AG09309 (cell line): Measurements from ENCODE around the gene CD58.

Experiments
- DNase-seq: peaks from one replicate; pipeline ENCODE4 v3.0.0-alpha.2; 2010; ENCODE audit warnings: low read depth
- H3K4me3 ChIP-seq: 2 replicates; pipeline ENCODE4 v1.5.1; 2011; ENCODE audit warnings: mild to moderate bottlenecking, low read depth, low read length, moderate library complexity; ENCODE audit not compliant: control insufficient read depth
- TF ChIP-seq, protein P1 (sequence below): IDR thresholded peaks from 2 replicates; pipeline ENCODE4 v1.5.1; 2011; ENCODE audit warnings: mild to moderate bottlenecking, low read depth, low read length, inconsistent platforms; ENCODE audit not compliant: insufficient read depth, control insufficient read depth; ENCODE audit errors: missing control alignments

The CD58 gene

GRCh38 chr1:116544588-116545358 lies 26.1 kb downstream of the CD58 start:
- no peak for DNase-seq
- H3K4me3 ChIP-seq = no peak overlapping the region
- TF ChIP-seq, protein P1, sequence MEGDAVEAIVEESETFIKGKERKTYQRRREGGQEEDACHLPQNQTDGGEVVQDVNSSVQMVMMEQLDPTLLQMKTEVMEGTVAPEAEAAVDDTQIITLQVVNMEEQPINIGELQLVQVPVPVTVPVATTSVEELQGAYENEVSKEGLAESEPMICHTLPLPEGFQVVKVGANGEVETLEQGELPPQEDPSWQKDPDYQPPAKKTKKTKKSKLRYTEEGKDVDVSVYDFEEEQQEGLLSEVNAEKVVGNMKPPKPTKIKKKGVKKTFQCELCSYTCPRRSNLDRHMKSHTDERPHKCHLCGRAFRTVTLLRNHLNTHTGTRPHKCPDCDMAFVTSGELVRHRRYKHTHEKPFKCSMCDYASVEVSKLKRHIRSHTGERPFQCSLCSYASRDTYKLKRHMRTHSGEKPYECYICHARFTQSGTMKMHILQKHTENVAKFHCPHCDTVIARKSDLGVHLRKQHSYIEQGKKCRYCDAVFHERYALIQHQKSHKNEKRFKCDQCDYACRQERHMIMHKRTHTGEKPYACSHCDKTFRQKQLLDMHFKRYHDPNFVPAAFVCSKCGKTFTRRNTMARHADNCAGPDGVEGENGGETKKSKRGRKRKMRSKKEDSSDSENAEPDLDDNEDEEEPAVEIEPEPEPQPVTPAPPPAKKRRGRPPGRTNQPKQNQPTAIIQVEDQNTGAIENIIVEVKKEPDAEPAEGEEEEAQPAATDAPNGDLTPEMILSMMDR = no peak

GRCh38 chr1:116540088-116540487 lies 30.7 kb downstream of the CD58 start:
- H3K4me3 ChIP-seq = no peak overlapping the region
- TF ChIP-seq, protein P1 = no peak
- no peak for DNase-seq

- TF ChIP-seq, protein P1 = no peak
- no peak overlapping the region for H3K4me3 ChIP-seq
- no peak for DNase-seq
Measured at GRCh38 chr1:116538544-116538943, 32.3 kb downstream of the CD58 start.

- H3K4me3 ChIP-seq = no peak overlapping the region
- TF ChIP-seq, protein P1 = no peak
- no peak for DNase-seq
Measured at GRCh38 chr1:116537898-116538297, 32.9 kb downstream of the CD58 start.

GRCh38 chr1:116537040-116537831 lies 33.6 kb downstream of the CD58 start:
- no peak overlapping the region for H3K4me3 ChIP-seq
- TF ChIP-seq, protein P1 = no peak
- no peak for DNase-seq

DNA sequence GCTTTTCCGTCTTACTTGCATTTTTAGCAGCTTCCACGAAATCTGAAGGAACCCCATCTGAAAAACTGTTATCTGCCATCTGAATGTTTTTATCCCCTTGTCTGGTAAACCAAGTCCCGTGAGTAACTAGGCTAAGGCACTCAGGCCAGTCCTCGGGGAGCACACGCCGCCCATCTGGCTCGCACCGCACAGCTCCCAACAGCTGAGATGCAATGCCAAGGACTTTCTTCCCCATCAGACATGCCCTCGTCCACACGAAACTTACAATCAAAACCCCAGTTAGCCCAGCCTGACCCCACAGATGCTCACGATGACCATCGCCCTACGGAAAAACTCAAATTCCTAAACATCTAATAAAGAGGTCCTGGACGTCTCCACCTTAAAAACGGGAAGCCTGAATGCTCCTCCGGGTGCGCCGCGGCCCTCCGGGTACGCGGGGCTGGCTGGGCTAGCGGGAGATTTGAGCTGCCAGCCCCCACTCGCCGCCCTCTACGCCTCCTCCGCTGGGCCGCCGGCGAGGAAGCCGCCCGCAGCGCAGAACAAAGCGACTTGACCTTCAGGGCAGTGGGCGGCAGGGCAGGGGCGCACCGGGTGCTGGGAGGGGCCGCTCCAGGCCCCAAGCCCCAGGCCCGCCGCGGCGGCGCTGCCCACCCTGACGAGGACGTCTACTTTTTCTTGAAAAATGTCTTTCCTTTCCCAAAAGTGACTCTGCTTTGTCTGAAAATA lies 36.6 kb downstream of the CD58 start:
- TF ChIP-seq, protein P1 = no peak

More for the DNA sequence above, 36.6 kb downstream of the CD58 start:
- no peak for DNase-seq
- no peak overlapping the region for H3K4me3 ChIP-seq
